SU-DHL-6 (cell line): ENCODE data around the gene P2RX2.

Experiments
- CTCF ChIP-seq: fragments of 200-600 bp; sonication (generic); IDR thresholded peaks from one replicate; pipeline ENCODE4 v1.5.1; 2017; ENCODE audit warnings: antibody characterized with exemption, mild to moderate bottlenecking, low read length, moderate library complexity; ENCODE audit not compliant: insufficient read depth, poor library complexity, severe bottlenecking
- EZH2phosphoT487 ChIP-seq: fragments of 200-600 bp; sonication (generic), shearing (Covaris generic); conservative IDR thresholded peaks from 2 replicates; pipeline ENCODE4 v1.6.1; 2018; ENCODE audit warnings: mild to moderate bottlenecking, antibody characterized with exemption, low read length, moderate library complexity, mixed read lengths

GRCh38 chr12:132579744-132580143 lies 38.8 kb upstream of the P2RX2 start:
- TF ChIP-seq CTCF (no peak), EZH2phosphoT487 (no peak)
